HG03280 (cell line): Measurements from ENCODE around the gene SLC29A2.
"Not testable (repeated sequence)": the region's sequence is repeated elsewhere in the genome, so short reads cannot be mapped to it uniquely, and the experiment has no call there.

ENCODE experiments used
- ATAC-seq: cut with Tn5 transposase; IDR thresholded peaks from one replicate; pipeline ENCODE4 v1.9.1; 2021; ENCODE audit warnings: mild to moderate bottlenecking, moderate library complexity; ENCODE audit not compliant: unreplicated experiment

Gene SLC29A2

DNA sequence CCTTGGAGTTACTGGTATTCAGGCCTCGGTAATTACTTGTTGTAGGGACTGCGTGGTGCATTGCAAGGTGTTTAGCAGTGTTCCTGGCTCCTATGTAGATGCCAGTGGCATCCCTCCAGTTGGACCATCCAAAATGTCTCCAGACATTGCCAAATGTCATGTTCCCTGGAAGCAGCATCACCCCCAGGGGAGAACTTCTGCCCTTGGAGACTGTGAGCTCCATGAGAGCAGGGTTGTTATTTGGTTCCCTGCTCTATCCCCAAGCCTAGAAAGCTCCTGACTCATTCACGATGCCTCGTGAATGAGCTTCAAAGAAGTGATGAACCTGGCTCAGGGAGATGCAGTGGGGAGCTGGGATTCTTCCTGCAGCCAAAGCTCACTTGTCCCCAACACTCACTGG lies 50.0 kb downstream of the SLC29A2 start:
- ATAC-seq = no peak

DNA sequence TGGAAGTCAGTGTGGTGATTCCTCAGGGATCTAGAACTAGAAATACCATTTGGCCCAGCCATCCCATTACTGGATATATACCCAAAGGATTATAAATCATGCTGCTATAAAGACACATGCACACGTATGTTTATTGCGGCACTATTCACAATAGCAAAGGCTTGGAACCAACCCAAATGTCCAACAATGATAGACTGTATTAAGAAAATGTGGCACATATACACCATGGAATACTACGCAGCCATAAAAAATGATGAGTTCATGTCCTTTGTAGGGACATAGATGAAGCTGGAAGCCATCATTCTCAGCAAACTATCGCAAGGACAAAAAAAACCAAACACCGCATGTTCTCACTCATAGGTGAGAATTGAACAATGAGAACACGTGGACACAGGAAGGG lies 50.8 kb downstream of the SLC29A2 start:
- not testable (repeated sequence) for ATAC-seq

DNA sequence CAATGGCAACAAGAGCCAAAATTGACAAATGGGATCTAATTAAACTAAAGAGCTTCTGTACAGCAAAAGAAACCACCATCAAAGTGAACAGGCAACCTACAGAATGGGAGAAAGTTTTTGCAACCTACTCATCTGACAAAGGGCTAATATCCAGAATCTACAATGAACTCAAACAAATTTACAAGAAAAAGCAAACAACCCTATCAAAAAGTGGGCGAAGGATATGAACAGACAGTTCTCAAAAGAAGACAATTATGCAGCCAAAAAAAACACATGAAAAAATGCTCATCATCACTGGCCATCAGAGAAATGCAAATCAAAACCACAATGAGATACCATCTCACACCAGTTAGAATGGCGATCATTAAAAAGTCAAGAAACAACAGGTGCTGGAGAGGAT lies 51.3 kb downstream of the SLC29A2 start:
- not testable (repeated sequence) for ATAC-seq

GRCh38 chr11:66318600-66318970 lies 53.0 kb downstream of the SLC29A2 start:
- no peak for ATAC-seq

GRCh38 chr11:66317723-66318599 lies 53.6 kb downstream of the SLC29A2 start:
- no peak for ATAC-seq

GRCh38 chr11:66317322-66317722 lies 54.2 kb downstream of the SLC29A2 start:
- ATAC-seq = no peak

DNA sequence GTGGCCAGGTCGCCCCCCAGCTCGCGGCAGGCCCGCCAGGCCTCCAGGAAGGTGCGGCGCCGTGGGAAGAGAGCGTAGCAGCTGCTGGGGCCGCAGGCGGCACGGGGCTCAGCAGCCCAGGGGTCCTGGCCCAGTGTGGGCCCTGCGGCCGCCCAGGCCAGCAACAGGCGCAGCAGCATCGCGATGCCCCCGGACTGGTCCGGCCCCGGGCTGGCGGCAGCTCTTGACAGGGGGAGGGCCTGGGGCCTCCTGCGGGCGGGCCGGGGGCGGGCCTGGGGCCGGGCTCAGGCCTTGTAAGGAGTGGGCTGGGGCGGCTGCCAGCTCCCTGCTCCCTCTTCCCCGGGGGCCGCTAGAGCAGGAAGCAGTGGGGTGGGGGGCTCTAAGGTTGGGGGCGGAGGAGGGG lies 54.7 kb downstream of the SLC29A2 start, which contains the start of gene CD248:
Gene CD248 (minus strand): TSS at position 196 of the 403 bp plus-strand sequence. CDS start 17 bp downstream, at position 179.
- ATAC-seq = no peak

DNA sequence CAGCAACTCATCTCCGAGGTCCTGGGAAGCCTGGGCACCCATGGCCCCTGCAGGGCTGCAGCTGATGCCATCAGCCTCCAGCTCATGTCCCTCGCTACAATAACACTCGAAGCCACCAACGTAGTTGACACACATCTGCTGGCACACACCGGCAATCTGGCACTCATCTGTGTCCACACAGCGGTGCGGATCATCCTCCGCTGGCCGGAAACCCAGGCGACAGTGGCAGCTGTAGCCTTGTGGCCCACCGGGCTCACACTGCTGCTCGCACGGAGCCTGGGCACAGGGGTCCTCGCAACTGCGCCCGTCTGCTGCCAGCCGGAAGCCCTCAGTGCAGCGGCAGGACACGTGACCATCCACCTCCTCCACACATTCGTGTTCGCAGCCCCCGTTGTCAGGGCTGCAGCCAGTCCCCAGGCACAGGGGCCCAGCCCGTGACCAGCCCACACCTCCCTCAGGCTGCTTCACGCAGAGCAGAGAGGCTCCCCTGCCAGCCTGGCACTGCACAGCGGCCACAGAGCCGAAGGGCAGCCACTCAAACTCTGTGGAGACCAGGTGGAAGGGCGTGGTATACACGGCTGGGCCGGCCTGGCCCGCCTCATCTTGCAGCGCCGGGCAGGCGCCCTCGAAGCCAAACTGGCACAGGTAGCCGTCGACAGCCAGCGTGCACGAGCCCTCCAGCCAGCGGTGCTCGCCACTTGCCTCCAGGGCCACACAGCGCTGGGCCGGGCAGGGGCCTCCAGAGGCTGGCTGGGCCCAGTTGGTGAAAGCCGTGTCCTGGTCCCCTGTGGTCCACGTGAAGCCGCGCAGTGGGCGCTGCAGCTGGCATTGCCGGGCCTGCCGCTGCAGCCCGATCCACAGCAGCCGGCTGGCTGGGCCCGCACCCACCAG lies 55.4 kb downstream of the SLC29A2 start:
- ATAC-seq = no peak

DNA sequence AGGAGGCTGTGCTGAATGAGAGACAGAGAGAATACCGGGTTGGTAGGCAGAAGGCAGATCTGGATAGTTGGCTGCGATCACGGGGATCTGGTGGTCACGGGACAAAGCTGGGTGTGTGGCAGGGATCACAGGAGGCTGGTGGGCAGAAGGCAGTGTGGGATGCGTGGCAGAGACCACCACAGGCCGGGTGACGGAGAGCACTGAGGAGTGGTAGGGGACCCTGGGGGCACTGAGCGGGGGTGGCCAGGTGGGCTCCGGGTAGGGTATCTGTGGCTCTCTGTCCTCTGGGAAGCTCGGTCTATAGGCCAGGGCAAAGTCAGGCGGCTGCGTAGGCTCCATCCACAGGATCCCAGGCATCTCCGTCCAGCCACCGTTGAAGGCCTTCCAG lies 56.1 kb downstream of the SLC29A2 start:
- no peak for ATAC-seq

DNA sequence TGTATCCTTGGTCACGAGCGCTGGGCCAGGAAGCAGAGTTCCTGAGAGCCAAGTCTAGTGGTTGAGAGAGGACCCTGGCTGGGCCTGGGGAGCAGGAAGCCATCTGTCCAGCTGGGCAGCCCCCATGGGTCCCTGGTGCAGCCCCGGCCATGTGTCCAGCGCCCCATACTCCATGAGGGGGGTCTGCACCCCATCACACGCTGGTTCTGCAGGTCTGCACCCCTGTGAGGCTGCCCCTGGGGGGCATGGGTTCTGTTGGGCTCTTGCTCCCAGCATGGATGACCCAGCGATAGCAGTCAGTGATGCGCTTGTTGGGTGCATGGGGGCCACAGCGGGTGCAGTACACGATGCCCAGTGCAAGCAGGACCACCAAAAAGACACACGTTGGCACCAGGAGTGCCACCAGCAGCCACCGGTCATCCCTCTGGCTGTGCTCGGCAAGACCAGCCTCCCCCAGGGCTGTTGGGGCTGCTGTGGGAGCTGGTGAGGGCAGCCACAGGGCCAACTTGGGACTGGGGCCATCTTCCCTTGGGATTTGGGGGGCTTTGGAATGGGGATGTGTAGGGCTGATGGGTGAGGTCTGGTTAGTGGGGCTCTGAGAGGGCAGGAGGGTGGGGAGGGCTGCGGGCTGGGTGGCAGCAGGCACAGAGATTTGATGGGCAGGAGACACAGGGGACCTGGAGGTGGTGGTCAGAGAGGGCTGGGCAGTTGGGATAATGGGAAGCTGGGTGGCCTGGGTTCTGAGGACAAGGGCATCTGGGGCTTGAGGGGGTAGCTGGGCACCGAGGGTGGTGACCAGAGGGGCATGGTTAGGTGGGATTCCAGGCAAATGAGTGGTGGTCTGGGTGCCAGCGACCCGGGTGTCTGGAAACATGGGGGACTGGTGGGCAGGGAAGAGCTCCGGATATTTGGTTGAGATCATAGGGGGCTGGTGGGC lies 56.7 kb downstream of the SLC29A2 start:
- no peak for ATAC-seq

DNA sequence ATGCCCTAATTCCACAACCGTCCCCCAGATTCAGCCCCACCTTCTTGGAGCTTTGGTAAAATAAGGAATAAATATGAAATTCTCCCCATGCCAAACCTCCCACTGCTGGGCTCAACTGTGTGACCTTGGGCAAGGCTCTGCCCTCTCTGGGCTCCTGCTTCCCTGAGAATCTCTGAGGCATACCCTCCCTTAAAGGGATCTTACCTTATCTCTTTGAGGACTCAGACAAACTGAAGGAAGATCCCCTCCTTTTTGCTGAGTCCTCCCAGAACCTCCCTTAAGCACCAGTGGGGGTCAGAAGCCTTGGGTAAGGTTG lies 57.4 kb downstream of the SLC29A2 start:
- no peak for ATAC-seq

- ATAC-seq = no peak
Measured at GRCh38 chr11:66313321-66314185, 58.0 kb downstream of the SLC29A2 start.

GRCh38 chr11:66312549-66313320 lies 58.8 kb downstream of the SLC29A2 start:
- peak; percentile 58 for ATAC-seq
